K562 (cell line): ENCODE data around the gene PAFAH1B1. TPM values are rescaled to one million over a fixed set of nuclear protein-coding genes. Genes with fewer than 3 reads are reported as not detected.
A peak's percentile ranks its signal among the peaks of the same experiment; 100 is the strongest.

Experiments used
- ATAC-seq: fragments of 200-7000 bp; cut with Tn5 transposase; 3 replicates; pipeline ENCODE4 v1.9.1; 2020; ENCODE audit warnings: moderate library complexity
- BruUV-seq: library from RNA; stranded (reverse); fragments of 400-500 nt; replicated peaks from 2 replicates; lab custom pipeline; 2021; lab: Mats Ljungman, UMichigan
- CTCF ChIA-PET: fragments of 300-600 bp; formaldehyde crosslinking; extraction: SDS; loops from one replicate; lab custom pipeline; 2021; ENCODE audit warnings: low intra/inter-chr PET ratio; lab: Yijun Ruan, JAX
- POLR2A ChIA-PET: fragments of 300-600, 350-650 bp; sonication (Branson Sonifier 250); formaldehyde crosslinking; extraction: SDS; loops from one replicate; lab custom pipeline; 2021; ENCODE audit warnings: antibody characterized with exemption, inconsistent platforms; lab: Yijun Ruan, JAX
- DNase-seq, 4 experiments: peaks; one replicate each; pipeline versions ENCODE4 v3.0.0 to v3.0.0-alpha.2; 2011 to 2018; ENCODE audit warnings: low spot score in 3 of 4, mixed read lengths in 3 of 4; ENCODE audit errors: extremely low read depth in 1 of 4
- FAIRE-seq: peaks from 2 replicates; lab custom pipeline; 2011; peaks lifted over from hg19 to GRCh38; lab: Jason Lieb, UNC
- H2AFZ ChIP-seq: 2 replicates; pipeline ENCODE4 v1.6.0; 2011; ENCODE audit warnings: low read depth, low read length, control low read depth, inconsistent platforms
- H3K27ac ChIP-seq: fragments of 200-600 bp; 3 replicates; pipeline ENCODE4 v1.8.0; 2011; ENCODE audit warnings: low read depth, mild to moderate bottlenecking, control low read depth, inconsistent platforms, low read length, moderate library complexity, mixed read lengths; ENCODE audit errors: extremely low read depth
- H3K27me3 ChIP-seq, 2 experiments: fragments of 300-600 bp in 1 of 2; 2 replicates in 1 of 2; 3 replicates in 1 of 2; pipeline versions ENCODE4 v1.6.0 to v1.8.0; 2011; ENCODE audit warnings: inconsistent platforms in 2 of 2, low read length in 2 of 2, mild to moderate bottlenecking in 1 of 2, mixed read lengths in 1 of 2, moderate library complexity in 1 of 2; ENCODE audit not compliant: control insufficient read depth in 2 of 2, insufficient read depth in 2 of 2
- H3K36me3 ChIP-seq: fragments of 300-600 bp; 3 replicates; pipeline ENCODE4 v1.8.0; 2011; ENCODE audit warnings: mild to moderate bottlenecking, low read length, inconsistent platforms; ENCODE audit not compliant: control insufficient read depth, insufficient read depth
- H3K4me1 ChIP-seq, 2 experiments: fragments of 200-600 bp in 1 of 2; replicated peaks in 1 of 2; 2 replicates in 1 of 2; 3 replicates in 1 of 2; pipeline versions ENCODE4 v1.5.1 to v1.8.0; 2011; ENCODE audit warnings: inconsistent platforms in 2 of 2, low read length in 2 of 2, mild to moderate bottlenecking in 1 of 2, mixed read lengths in 1 of 2, moderate library complexity in 1 of 2; ENCODE audit not compliant: control insufficient read depth in 2 of 2, insufficient read depth in 2 of 2
- H3K4me2 ChIP-seq: 2 replicates; pipeline ENCODE4 v1.6.1; 2011; ENCODE audit warnings: low read length, control low read depth, inconsistent platforms, mixed read lengths; ENCODE audit not compliant: insufficient read depth
- H3K4me3 ChIP-seq: fragments of 200-600 bp; sonication (generic), shearing (Covaris generic); 2 replicates; pipeline ENCODE4 v1.5.1; 2016; ENCODE audit warnings: control low read depth, inconsistent platforms
- H3K79me2 ChIP-seq: fragments of 200-600 bp; 3 replicates; pipeline ENCODE4 v1.8.0; 2011; ENCODE audit warnings: low read length, inconsistent platforms; ENCODE audit not compliant: control insufficient read depth, insufficient read depth
- H3K9ac ChIP-seq, 2 experiments: 2 replicates each; pipeline versions ENCODE4 v1.6.0 to v1.6.1; 2011; ENCODE audit warnings: low read depth in 2 of 2, low read length in 2 of 2, control low read depth in 1 of 2, inconsistent platforms in 1 of 2, mild to moderate bottlenecking in 1 of 2, mixed read lengths in 1 of 2; ENCODE audit not compliant: insufficient read depth in 1 of 2
- H3K9me1 ChIP-seq: one replicate; pipeline ENCODE4 v1.6.0; 2011; ENCODE audit warnings: inconsistent platforms, mild to moderate bottlenecking, low read length, moderate library complexity; ENCODE audit not compliant: control insufficient read depth, insufficient read depth
- H3K9me3 ChIP-seq: replicated peaks from 2 replicates; pipeline ENCODE4 v1.5.1; 2011; ENCODE audit warnings: low read depth, low read length, inconsistent platforms; ENCODE audit not compliant: control insufficient read depth, insufficient read depth
- H4K20me1 ChIP-seq: replicated peaks from 2 replicates; pipeline ENCODE4 v1.6.1; 2011; ENCODE audit warnings: low read length, inconsistent platforms, mixed read lengths; ENCODE audit not compliant: control insufficient read depth, insufficient read depth
- CEBPB ChIP-seq: fragments of 450-650 bp; IDR thresholded peaks from 2 replicates; pipeline ENCODE4 v1.6.1; 2016; ENCODE audit warnings: missing genetic modification characterization, missing compliant biosample characterization
- HOMEZ ChIP-seq: fragments of 250-450 bp; sonication (Bioruptor Pico); IDR thresholded peaks from 2 replicates; pipeline ENCODE4 v1.4.0; 2020; ENCODE audit warnings: mild to moderate bottlenecking, moderate library complexity
- IRF2 ChIP-seq: sonication (generic); formaldehyde crosslinking; IDR thresholded peaks from 2 replicates; pipeline ENCODE4 v1.8.1; 2022; ENCODE audit warnings: mild to moderate bottlenecking, missing genetic modification reagents
- KAT7 ChIP-seq: sonication (generic); formaldehyde crosslinking; IDR thresholded peaks from 2 replicates; pipeline ENCODE4 v1.8.0; 2022; ENCODE audit warnings: missing genetic modification reagents, mild to moderate bottlenecking, borderline replicate concordance
- MAFG ChIP-seq: fragments of 450-650 bp; conservative IDR thresholded peaks from 2 replicates; pipeline ENCODE4 v1.6.1; 2016; ENCODE audit warnings: missing genetic modification characterization, missing compliant biosample characterization
- NFATC3 ChIP-seq: fragments of 450-650 bp; IDR thresholded peaks from 2 replicates; pipeline ENCODE4 v1.6.1; 2017; ENCODE audit warnings: mild to moderate bottlenecking
- RAD51 ChIP-seq: fragments of 450-650 bp; IDR thresholded peaks from 2 replicates; pipeline ENCODE4 v1.7.1; 2016; ENCODE audit warnings: low read depth, mild to moderate bottlenecking, borderline replicate concordance
- RFX1 ChIP-seq: fragments of 450-650 bp; IDR thresholded peaks from 2 replicates; pipeline ENCODE4 v1.6.1; 2016; ENCODE audit warnings: mild to moderate bottlenecking, moderate library complexity
- STAT5A ChIP-seq: IDR thresholded peaks from 2 replicates; pipeline ENCODE4 v1.6.1; 2012; ENCODE audit warnings: low read length, inconsistent platforms, borderline replicate concordance
- ZNF121 ChIP-seq: sonication (generic); formaldehyde crosslinking; conservative IDR thresholded peaks from 2 replicates; pipeline ENCODE4 v1.8.0; 2022; ENCODE audit warnings: missing genetic modification reagents
- ZNF318 ChIP-seq, 2 experiments: fragments of 450-650 bp; IDR thresholded peaks; 2 replicates each; pipeline ENCODE4 v1.6.1; 2016; ENCODE audit warnings: mild to moderate bottlenecking in 2 of 2, borderline replicate concordance in 1 of 2, low read depth in 1 of 2, moderate library complexity in 1 of 2
- ZNF586 ChIP-seq: fragments of 450-650 bp; formaldehyde crosslinking; conservative IDR thresholded peaks from 2 replicates; pipeline ENCODE4 v1.4.0; 2020; ENCODE audit warnings: mild to moderate bottlenecking, moderate library complexity
- WGBS: fragments of 100-300 bp; shearing (Covaris generic); methylation state at CpG from one replicate; pipeline ENCODE4 v1.1.6; 2016; ENCODE audit warnings: low coverage, mixed read lengths; ENCODE audit not compliant: insufficient coverage; ENCODE audit errors: missing lambda C conversion rate; 5-methylcytosine and 5-hydroxymethylcytosine counted together
- in situ Hi-C: fragments of 300-500 bp; cut with MboI; formaldehyde crosslinking; loops from 4 replicates; pipeline ENCODE4 v1.15.0; 2018; ENCODE audit warnings: inconsistent platforms, mixed read lengths
- intact Hi-C: fragments of 100-400 bp; cut with micrococcal nuclease; formaldehyde crosslinking; loops from 2 replicates; pipeline ENCODE4 v1.14.2; 2022
- polyA plus RNA-seq, 8 experiments: library from polyadenylated mRNA; depleted of rRNA in 4 of 8; stranded (reverse) in 5 of 8; unstranded in 3 of 8; fragments of >200 nt; fragmentation: Nextera tagmentation in 2 of 8; fragmentation: Illumina TruSeq in 1 of 8; extraction: Ambion mirVana in 2 of 8; extraction: Trizol in 1 of 8; gene quantifications; 2 replicates each; pipeline versions ENCODE4 v1.2.1 to v1.2.3, GENCODE V29; 2011 to 2014; ENCODE audit warnings: inconsistent platforms in 1 of 8, missing spikeins in 1 of 8
- total RNA-seq, 7 experiments: library from RNA; depleted of rRNA in 6 of 7; stranded (reverse); fragments of >200 nt in 6 of 7; fragmentation: Illumina TruSeq in 2 of 7; extraction: Trizol in 2 of 7; gene quantifications; 2 replicates each; pipeline versions ENCODE4 v1.2.1 to v1.2.3, GENCODE V29; 2011 to 2021; ENCODE audit warnings: low replicate concordance in 1 of 7

PAFAH1B1 gene
- total and polyA plus RNA-seq, 9 of the 15 experiments (the other 6 are each of a cell fraction or from before 2014, with no cell fraction given) = 23.3 to 66.4 (median 40.2) TPM

GRCh38 chr17:2613089-2613808 is 19.8 kb downstream of the PAFAH1B1 start:
- peaks cover 90% of the 10 kb centered on the region for H3K79me2 ChIP-seq
- H2AFZ ChIP-seq = no peak overlapping the region
- no peak for ATAC-seq
- peaks cover 2% of the 10 kb centered on the region for H3K9me1 ChIP-seq
- H3K4me1 ChIP-seq = peaks cover 6 to 13% of the 10 kb centered on the region in 2 experiments; a peak in 4 of 5 replicates
- TF ChIP-seq ZNF586 (CRISPR knock-in tag) (no peak), KAT7 (no peak), RAD51 (no peak), NFATC3 (no peak), CEBPB (no peak), ZNF121 (CRISPR knock-in tag) (no peak), ZNF318 (IDR thresholded peaks at IDR 0.05; ENCODE audit: borderline replicate concordance in 1 of 2, low read depth in 1 of 2) (no peak), IRF2 (CRISPR knock-in tag) (no peak), RFX1 (no peak), HOMEZ (CRISPR knock-in tag) (no peak), MAFG (tag) (no peak), STAT5A (no peak)
- FAIRE-seq = no peak
- H3K36me3 ChIP-seq = no peaks in the 10 kb centered on the region; the same call in 2 of the 3 replicates
- POLR2A ChIA-PET = no interaction called here
- no peaks in the 10 kb centered on the region for H3K9me3 ChIP-seq
- no peaks in the 10 kb centered on the region for H3K27me3 ChIP-seq
- BruUV-seq = no TSS peak
- H3K27ac ChIP-seq = no peak overlapping the region
- 96% methylated on average over 2 of the region's 17 CpGs for WGBS
- H3K9ac ChIP-seq = no peak overlapping the region
- H3K4me3 ChIP-seq = no peak overlapping the region
- H3K4me2 ChIP-seq = no peak overlapping the region
- DNase-seq = peak in 1 of 4 experiments; percentile 8
- in situ Hi-C loops (no loop called here), intact Hi-C loops (no loop called here)
- CTCF ChIA-PET = no interaction called here
- peaks cover 18% of the 10 kb centered on the region for H4K20me1 ChIP-seq
